ENCODE results near the gene DAW1. TPM values are rescaled to one million over a fixed set of nuclear protein-coding genes. Genes with fewer than 3 reads are reported as not detected.

The DAW1 gene
- total RNA-seq, 1 experiment from 2014 or later, result 4.3 TPM

Other genes starting within 250 kb of the DAW1 start
- not detected in 2 replicates for gene SCYGR5, start 204.8 kb upstream of the DAW1 start, total RNA-seq (2014; rRNA removed; shearing (Covaris generic); ENCODE audit: low replicate concordance)
- gene SLC19A3, start 153.6 kb upstream of the DAW1 start, total RNA-seq (2014; rRNA removed; shearing (Covaris generic); ENCODE audit: low replicate concordance), result 0.52 and 1.0 TPM in 2 replicates
- not detected in 2 replicates for gene SCYGR6, start 146.9 kb upstream of the DAW1 start, total RNA-seq (2014; rRNA removed; shearing (Covaris generic); ENCODE audit: low replicate concordance)
- not detected in 2 replicates for gene SCYGR7, start 143.3 kb upstream of the DAW1 start, total RNA-seq (2014; rRNA removed; shearing (Covaris generic); ENCODE audit: low replicate concordance)
- gene SCYGR8, start 125.7 kb upstream of the DAW1 start, total RNA-seq (2014; rRNA removed; shearing (Covaris generic); ENCODE audit: low replicate concordance), result not detected in 2 replicates
- 0.32 and 0.95 TPM in 2 replicates for gene CCL20, start 57.8 kb upstream of the DAW1 start, total RNA-seq (2014; rRNA removed; shearing (Covaris generic); ENCODE audit: low replicate concordance)